GM21515 (cell line): ENCODE data around the gene ALDH9A1.
"Not testable (repeated sequence)": the region's sequence is repeated elsewhere in the genome, so short reads cannot be mapped to it uniquely, and the experiment has no call there.

ENCODE experiments used
- ATAC-seq: cut with Tn5 transposase; IDR thresholded peaks from one replicate; pipeline ENCODE4 v1.9.1; 2021; ENCODE audit not compliant: unreplicated experiment

The ALDH9A1 gene

GRCh38 chr1:165697881-165698760 lies at the start of gene ALDH9A1:
Gene ALDH9A1 (minus strand): TSS chr1:165698562. CDS start chr1:165698558, 4 bp downstream.
- peak; percentile 90 for ATAC-seq

GRCh38 chr1:165747632-165748447 lies 49.5 kb upstream of the ALDH9A1 start:
- ATAC-seq, result no peak

- not testable (repeated sequence) for ATAC-seq
These were observed 46.6 kb upstream of the ALDH9A1 start for GRCh38 chr1:165744913-165745312.

GRCh38 chr1:165742194-165742593 lies 43.8 kb upstream of the ALDH9A1 start:
- no peak for ATAC-seq

DNA sequence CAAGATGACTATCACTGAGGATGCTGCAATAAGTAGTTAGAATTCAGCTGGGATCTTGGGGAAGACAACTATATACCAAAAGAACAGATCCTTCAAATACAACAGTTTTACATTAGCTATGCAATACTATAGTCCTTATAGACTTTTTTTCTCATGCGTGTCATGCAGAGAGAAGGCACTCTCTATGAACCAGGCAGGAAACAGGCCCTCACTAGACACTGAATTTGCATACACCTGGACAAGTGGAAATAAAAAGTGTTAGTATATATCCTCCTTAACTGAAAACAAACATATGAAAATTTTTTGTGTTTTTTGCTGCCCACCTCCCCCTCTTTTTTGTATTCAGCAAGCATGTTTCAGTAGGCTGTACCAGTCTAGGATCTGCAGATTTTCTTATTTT lies 40.4 kb upstream of the ALDH9A1 start:
- ATAC-seq, result peak; percentile 98

GRCh38 chr1:165737196-165737595 lies 38.8 kb upstream of the ALDH9A1 start:
- ATAC-seq, result no peak

- ATAC-seq, result no peak
These were observed 36.5 kb upstream of the ALDH9A1 start for GRCh38 chr1:165734906-165735305.

GRCh38 chr1:165726841-165727240 lies 28.5 kb upstream of the ALDH9A1 start:
- ATAC-seq, result no peak

DNA sequence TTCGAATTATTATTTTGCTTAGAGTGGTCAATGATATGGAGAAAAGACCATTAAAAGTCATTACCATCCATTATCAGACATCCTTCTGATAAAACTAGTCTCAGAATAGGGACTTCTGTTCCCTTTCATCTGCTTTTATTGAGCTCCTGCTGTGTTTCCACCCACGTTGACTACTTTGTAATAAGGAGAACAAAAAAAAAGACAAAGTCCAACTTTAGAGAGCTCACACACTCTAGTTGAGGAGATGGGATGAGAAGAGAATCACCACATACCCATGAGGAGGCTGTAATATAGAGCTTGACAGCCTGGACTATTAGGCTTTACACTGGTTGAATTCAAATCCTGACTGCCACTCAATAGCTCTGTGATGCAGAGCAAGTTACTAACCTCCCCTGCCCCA lies 27.8 kb upstream of the ALDH9A1 start:
- ATAC-seq, result no peak

GRCh38 chr1:165717918-165718515 lies 19.7 kb upstream of the ALDH9A1 start:
- peak; percentile 56 for ATAC-seq

GRCh38 chr1:165716265-165717051 lies 18.1 kb upstream of the ALDH9A1 start:
- not testable (repeated sequence) for ATAC-seq

DNA sequence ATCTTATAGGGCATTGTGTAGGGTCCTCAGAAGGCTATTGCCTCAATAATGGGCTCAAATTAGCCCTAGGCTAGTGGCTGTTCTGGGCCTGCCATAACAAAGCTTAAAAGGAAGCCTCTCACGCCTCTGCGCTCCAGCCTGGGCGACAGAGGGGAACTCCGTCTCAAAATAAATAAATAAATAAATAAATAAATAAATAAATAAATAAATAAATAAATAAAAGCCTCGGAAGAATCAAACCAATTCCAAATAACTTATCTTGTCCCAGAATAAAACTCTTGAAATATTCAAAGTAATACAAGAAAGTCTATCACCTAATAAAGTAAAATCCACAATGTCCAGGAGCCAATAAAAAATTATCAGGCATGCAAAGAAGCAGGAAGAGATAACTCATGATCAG lies 14.4 kb upstream of the ALDH9A1 start:
- ATAC-seq, result no peak

DNA sequence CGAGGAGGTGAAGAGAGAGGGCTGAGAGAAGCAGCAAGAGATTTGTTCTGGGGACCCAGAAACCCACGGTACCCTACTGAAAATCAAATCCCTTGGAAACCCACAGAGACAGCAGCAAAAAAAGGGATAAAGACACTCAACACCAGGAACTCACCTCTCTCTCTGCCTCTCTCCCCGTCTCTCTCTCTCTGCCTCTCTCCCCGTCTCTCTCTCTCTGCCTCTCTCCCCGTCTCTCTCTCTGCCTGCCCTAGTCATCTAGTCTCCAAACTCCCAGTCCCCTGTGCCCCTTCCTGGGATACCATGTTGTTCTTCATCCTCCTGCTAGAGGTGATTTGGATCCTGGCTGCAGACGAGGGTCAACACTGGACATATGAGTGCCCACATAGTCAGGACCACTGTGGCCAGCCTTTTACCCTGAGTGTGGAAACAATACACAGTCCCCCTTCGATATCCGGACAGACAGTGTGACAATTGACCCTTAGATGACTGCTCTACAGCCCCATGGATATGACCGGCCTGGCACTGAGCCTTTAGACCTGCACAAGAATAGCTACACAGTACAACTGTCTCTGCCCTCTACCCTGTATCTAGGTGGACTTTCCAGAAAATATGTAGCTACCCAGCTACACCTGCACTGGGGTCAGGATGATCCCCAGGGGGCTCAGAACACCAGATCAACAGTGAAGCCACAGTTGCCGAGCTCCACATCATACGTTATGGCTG lies 9.8 kb upstream of the ALDH9A1 start:
- no peak for ATAC-seq

GRCh38 chr1:165703648-165704047 lies 5.3 kb upstream of the ALDH9A1 start:
- ATAC-seq, result no peak

DNA sequence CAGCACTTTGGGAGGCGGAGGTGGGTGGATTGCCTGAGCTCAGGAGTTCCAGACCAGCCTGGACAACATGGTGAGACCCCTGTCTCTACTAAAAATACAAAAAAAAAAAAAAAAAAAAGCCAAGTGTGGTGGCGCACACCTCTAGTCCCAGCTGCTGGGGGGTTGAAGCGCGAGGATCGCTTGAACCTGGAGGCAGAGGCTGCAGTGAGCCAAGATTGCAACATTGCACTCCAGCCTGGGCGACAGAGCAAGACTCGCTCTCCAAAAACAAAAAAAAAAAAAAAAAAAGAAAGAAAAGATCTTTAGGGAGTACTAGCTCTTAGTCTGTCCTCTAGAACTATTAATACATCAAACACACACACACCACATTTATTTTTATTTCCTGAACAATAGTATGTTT lies 3.6 kb upstream of the ALDH9A1 start:
- ATAC-seq, result not testable (repeated sequence)

DNA sequence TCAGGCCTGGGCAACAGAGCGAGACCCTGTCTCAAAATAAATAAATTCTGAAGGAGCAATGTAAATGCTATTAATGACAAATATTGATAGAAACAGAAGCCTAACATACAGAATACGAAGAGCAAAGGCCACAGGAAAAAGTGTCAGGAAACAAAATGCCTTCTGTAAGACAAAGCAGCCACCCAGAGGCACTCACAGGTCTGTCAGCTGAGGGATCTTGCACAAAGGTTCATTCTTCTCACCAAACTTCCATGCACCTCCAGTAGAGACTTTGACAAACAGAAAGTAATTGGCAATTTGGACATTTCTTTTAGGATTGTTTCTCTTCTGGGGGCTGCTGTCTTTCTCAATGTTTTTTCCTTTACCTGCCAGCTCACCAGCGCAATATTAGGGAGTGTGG lies 1.2 kb upstream of the ALDH9A1 start:
- no peak for ATAC-seq

GRCh38 chr1:165698761-165699052 lies 345 bp upstream of the ALDH9A1 start:
- ATAC-seq, result no peak

DNA sequence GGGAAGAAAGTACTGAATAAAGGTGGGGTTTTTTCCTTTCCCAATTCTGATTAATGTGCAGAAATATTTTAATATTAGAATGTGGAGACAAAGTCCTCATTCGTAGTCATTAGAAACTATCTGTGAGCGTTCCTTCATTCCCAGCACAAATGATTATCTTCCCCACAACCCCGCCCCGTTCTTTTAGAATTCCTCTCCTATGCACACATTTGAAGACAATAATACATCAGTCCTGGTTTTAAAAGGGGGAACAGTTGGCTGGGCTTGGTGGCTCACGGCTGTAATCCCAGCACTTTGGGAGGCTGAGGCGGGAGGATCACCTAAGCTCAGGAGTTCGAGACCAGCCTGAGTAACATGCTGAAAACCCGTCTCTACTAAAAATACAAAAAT lies 876 bp downstream of the ALDH9A1 start:
- no peak for ATAC-seq

DNA sequence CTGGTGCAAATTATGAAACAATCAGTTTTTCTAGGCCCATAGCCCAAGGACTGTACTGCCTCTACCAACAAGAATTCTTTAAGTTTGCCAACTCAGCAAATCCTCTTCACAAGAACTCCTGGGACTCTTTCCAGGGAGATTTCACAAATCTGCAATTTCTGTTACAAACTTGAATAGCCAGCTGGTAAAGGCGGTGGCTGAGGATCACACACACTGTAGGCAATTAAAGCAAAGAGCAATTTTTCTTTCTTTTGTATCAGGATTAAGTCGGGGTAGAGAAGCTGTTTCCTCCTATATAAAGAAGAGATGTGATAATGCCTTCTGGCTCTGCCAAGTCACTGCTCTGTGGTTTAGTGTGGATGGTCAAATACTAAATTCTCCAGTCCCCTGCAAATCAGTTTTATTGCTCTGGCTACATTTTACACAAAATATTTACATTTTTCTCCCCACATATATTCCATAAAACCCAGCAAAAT lies 1.7 kb downstream of the ALDH9A1 start:
- no peak for ATAC-seq

GRCh38 chr1:165695031-165695430 lies 3.3 kb downstream of the ALDH9A1 start:
- ATAC-seq, result no peak
